K562 (cell line): ENCODE measurements around the gene ATP2A3. TPM values are rescaled to one million over a fixed set of nuclear protein-coding genes. Genes with fewer than 3 reads are reported as not detected.

ENCODE experiments used
- MEF2D ChIP-seq: conservative IDR thresholded peaks from 2 replicates; pipeline ENCODE4 v1.6.1; 2016; ENCODE audit warnings: low read depth, missing genetic modification characterization, missing compliant biosample characterization
- NFRKB ChIP-seq: fragments of 450-650 bp; IDR thresholded peaks from 2 replicates; pipeline ENCODE4 v1.6.1; 2016; ENCODE audit warnings: low read depth
- USF2 ChIP-seq: sonication (generic); formaldehyde crosslinking; IDR thresholded peaks from 2 replicates; pipeline ENCODE4 v1.5.0; 2020; ENCODE audit warnings: missing genetic modification reagents
- polyA plus RNA-seq, 8 experiments: library from polyadenylated mRNA; depleted of rRNA in 4 of 8; stranded (reverse) in 5 of 8; unstranded in 3 of 8; fragments of >200 nt; fragmentation: Nextera tagmentation in 2 of 8; fragmentation: Illumina TruSeq in 1 of 8; extraction: Ambion mirVana in 2 of 8; extraction: Trizol in 1 of 8; gene quantifications; 2 replicates each; pipeline versions ENCODE4 v1.2.1 to v1.2.3, GENCODE V29; 2011 to 2014; ENCODE audit warnings: inconsistent platforms in 1 of 8, missing spikeins in 1 of 8
- total RNA-seq, 7 experiments: library from RNA; depleted of rRNA in 6 of 7; stranded (reverse); fragments of >200 nt in 6 of 7; fragmentation: Illumina TruSeq in 2 of 7; extraction: Trizol in 2 of 7; gene quantifications; 2 replicates each; pipeline versions ENCODE4 v1.2.1 to v1.2.3, GENCODE V29; 2011 to 2021; ENCODE audit warnings: low replicate concordance in 1 of 7
- TF ChIP-seq, protein P1 (sequence below): fragments of 450-650 bp; IDR thresholded peaks from 2 replicates; pipeline ENCODE4 v1.6.1; 2016; ENCODE audit warnings: mild to moderate bottlenecking, moderate library complexity
- TF ChIP-seq, protein P2 (sequence below), 2 experiments: fragments of 450-650 bp in 1 of 2; sonication (generic) in 1 of 2; formaldehyde crosslinking in 1 of 2; IDR thresholded peaks; 2 replicates each; pipeline versions ENCODE4 v1.7.1 to v1.9.0; 2016 to 2022; ENCODE audit warnings: inconsistent platforms in 1 of 2, mild to moderate bottlenecking in 1 of 2, missing genetic modification reagents in 1 of 2

ATP2A3 gene
- total and polyA plus RNA-seq, 9 of the 15 experiments (the other 6 are each of a cell fraction or from before 2014, with no cell fraction given), result 0.65 to 103 (median 31.3) TPM

- TF ChIP-seq, protein P1, sequence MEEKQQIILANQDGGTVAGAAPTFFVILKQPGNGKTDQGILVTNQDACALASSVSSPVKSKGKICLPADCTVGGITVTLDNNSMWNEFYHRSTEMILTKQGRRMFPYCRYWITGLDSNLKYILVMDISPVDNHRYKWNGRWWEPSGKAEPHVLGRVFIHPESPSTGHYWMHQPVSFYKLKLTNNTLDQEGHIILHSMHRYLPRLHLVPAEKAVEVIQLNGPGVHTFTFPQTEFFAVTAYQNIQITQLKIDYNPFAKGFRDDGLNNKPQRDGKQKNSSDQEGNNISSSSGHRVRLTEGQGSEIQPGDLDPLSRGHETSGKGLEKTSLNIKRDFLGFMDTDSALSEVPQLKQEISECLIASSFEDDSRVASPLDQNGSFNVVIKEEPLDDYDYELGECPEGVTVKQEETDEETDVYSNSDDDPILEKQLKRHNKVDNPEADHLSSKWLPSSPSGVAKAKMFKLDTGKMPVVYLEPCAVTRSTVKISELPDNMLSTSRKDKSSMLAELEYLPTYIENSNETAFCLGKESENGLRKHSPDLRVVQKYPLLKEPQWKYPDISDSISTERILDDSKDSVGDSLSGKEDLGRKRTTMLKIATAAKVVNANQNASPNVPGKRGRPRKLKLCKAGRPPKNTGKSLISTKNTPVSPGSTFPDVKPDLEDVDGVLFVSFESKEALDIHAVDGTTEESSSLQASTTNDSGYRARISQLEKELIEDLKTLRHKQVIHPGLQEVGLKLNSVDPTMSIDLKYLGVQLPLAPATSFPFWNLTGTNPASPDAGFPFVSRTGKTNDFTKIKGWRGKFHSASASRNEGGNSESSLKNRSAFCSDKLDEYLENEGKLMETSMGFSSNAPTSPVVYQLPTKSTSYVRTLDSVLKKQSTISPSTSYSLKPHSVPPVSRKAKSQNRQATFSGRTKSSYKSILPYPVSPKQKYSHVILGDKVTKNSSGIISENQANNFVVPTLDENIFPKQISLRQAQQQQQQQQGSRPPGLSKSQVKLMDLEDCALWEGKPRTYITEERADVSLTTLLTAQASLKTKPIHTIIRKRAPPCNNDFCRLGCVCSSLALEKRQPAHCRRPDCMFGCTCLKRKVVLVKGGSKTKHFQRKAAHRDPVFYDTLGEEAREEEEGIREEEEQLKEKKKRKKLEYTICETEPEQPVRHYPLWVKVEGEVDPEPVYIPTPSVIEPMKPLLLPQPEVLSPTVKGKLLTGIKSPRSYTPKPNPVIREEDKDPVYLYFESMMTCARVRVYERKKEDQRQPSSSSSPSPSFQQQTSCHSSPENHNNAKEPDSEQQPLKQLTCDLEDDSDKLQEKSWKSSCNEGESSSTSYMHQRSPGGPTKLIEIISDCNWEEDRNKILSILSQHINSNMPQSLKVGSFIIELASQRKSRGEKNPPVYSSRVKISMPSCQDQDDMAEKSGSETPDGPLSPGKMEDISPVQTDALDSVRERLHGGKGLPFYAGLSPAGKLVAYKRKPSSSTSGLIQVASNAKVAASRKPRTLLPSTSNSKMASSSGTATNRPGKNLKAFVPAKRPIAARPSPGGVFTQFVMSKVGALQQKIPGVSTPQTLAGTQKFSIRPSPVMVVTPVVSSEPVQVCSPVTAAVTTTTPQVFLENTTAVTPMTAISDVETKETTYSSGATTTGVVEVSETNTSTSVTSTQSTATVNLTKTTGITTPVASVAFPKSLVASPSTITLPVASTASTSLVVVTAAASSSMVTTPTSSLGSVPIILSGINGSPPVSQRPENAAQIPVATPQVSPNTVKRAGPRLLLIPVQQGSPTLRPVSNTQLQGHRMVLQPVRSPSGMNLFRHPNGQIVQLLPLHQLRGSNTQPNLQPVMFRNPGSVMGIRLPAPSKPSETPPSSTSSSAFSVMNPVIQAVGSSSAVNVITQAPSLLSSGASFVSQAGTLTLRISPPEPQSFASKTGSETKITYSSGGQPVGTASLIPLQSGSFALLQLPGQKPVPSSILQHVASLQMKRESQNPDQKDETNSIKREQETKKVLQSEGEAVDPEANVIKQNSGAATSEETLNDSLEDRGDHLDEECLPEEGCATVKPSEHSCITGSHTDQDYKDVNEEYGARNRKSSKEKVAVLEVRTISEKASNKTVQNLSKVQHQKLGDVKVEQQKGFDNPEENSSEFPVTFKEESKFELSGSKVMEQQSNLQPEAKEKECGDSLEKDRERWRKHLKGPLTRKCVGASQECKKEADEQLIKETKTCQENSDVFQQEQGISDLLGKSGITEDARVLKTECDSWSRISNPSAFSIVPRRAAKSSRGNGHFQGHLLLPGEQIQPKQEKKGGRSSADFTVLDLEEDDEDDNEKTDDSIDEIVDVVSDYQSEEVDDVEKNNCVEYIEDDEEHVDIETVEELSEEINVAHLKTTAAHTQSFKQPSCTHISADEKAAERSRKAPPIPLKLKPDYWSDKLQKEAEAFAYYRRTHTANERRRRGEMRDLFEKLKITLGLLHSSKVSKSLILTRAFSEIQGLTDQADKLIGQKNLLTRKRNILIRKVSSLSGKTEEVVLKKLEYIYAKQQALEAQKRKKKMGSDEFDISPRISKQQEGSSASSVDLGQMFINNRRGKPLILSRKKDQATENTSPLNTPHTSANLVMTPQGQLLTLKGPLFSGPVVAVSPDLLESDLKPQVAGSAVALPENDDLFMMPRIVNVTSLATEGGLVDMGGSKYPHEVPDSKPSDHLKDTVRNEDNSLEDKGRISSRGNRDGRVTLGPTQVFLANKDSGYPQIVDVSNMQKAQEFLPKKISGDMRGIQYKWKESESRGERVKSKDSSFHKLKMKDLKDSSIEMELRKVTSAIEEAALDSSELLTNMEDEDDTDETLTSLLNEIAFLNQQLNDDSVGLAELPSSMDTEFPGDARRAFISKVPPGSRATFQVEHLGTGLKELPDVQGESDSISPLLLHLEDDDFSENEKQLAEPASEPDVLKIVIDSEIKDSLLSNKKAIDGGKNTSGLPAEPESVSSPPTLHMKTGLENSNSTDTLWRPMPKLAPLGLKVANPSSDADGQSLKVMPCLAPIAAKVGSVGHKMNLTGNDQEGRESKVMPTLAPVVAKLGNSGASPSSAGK, result peak; percentile 77
- TF ChIP-seq, protein P2, sequence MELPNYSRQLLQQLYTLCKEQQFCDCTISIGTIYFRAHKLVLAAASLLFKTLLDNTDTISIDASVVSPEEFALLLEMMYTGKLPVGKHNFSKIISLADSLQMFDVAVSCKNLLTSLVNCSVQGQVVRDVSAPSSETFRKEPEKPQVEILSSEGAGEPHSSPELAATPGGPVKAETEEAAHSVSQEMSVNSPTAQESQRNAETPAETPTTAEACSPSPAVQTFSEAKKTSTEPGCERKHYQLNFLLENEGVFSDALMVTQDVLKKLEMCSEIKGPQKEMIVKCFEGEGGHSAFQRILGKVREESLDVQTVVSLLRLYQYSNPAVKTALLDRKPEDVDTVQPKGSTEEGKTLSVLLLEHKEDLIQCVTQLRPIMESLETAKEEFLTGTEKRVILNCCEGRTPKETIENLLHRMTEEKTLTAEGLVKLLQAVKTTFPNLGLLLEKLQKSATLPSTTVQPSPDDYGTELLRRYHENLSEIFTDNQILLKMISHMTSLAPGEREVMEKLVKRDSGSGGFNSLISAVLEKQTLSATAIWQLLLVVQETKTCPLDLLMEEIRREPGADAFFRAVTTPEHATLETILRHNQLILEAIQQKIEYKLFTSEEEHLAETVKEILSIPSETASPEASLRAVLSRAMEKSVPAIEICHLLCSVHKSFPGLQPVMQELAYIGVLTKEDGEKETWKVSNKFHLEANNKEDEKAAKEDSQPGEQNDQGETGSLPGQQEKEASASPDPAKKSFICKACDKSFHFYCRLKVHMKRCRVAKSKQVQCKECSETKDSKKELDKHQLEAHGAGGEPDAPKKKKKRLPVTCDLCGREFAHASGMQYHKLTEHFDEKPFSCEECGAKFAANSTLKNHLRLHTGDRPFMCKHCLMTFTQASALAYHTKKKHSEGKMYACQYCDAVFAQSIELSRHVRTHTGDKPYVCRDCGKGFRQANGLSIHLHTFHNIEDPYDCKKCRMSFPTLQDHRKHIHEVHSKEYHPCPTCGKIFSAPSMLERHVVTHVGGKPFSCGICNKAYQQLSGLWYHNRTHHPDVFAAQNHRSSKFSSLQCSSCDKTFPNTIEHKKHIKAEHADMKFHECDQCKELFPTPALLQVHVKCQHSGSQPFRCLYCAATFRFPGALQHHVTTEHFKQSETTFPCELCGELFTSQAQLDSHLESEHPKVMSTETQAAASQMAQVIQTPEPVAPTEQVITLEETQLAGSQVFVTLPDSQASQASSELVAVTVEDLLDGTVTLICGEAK (IDR thresholded peaks at IDR 0.05), result peak; percentile 81
- TF ChIP-seq, protein P2 (CRISPR knock-in tag; IDR thresholded peaks at IDR 0.05), result no peak
- TF ChIP-seq MEF2D (tag) (peak; percentile 18; the same call in 1 of the 2 replicates), USF2 (CRISPR knock-in tag) (peak; percentile 25; the same call in 1 of the 2 replicates), NFRKB (0 out of 2 replicates have a peak, but pooled peaks have one; percentile 67)
Observed at GRCh38 chr17:3974138-3974687, 10.0 kb upstream of the ATP2A3 start (continued).
